NT2/D1 (cell line): ENCODE measurements around the gene ADK.

Source experiments
- SUZ12 ChIP-seq: IDR thresholded peaks from 2 replicates; pipeline ENCODE4 v1.6.1; 2011; ENCODE audit not compliant: insufficient read length, insufficient read depth; ENCODE audit errors: extremely low read depth
- YY1 ChIP-seq: IDR thresholded peaks from 2 replicates; pipeline ENCODE4 v1.6.1; 2011; ENCODE audit not compliant: insufficient read length, insufficient read depth
- ZNF274 ChIP-seq: IDR thresholded peaks from 2 replicates; pipeline ENCODE4 v1.6.1; 2011; ENCODE audit warnings: mild to moderate bottlenecking, low read depth, low read length

DNA sequence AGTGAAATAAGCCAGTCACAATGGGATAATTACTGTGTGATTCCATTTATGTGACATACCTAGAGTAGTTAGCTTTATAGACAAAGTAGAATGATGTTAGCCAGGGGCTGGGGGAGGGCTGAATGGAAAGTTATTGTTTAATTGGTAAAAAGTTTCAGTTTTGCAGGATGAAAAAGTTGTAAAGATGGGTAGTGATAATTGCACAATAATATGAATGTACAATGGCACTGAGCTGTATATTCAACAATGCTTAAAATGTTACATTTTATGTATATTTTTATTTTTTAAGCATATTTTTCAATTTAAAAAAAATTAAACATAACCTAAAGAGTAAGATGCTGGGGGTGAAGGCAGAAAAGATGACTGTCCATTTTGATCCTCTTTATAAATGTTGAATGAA lies 459.3 kb downstream of the ADK start:
- TF ChIP-seq ZNF274 (no peak), YY1 (no peak), SUZ12 (no peak)
